ENCODE results near the gene RPS26.
A peak's percentile ranks its signal among the peaks of the same experiment; 100 is the strongest.

Gene RPS26

DNA sequence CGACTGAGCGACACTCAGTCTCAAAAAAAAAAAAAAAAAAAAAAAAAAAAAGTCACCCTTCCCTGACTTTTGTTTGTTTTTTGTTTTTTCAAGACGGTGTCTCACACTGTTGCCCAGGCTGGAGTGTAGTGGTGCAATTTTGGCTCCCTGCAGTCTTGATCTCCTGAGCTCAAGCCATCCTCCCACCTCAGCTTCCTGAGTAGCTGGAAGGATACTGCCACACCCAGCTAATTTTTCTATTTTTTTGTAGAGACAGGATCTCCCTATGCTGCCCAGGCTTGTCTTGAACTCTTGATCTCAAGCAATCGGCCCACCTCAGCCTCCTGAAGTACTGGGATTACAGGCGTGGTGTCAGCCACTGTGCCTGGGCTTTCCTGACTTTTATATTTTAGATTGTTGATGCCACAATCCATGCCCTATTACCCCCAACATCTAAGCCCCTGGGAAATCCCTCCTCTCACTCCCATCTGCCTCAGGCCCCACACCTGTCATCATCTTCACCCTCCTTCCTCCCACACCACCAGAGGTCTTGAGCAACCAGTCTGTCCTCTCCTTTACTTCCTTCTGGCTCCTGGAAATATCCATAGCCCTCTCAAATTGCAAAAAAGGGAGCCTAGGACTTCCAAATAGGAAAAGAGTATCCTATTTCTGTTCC, 13.1 kb upstream of the RPS26 start:
- Histone ChIP-seq H3K27me3 (ENCODE audit: insufficient read depth, low read length, poor library complexity, severe bottlenecking) (no peaks in the 10 kb centered on the region), H3K4me1 (ENCODE audit: insufficient read depth, low read length, poor library complexity, severe bottlenecking) (no peaks in the 10 kb centered on the region), H2AFZ (ENCODE audit: low read length) (no peak overlapping the region), H3F3A (ENCODE audit: low read depth) (no peaks in the 10 kb centered on the region), H3K36me3 (ENCODE audit: insufficient read depth, low read length) (peaks cover 4% of the 10 kb centered on the region; the same call in 1 of the 2 replicates), H3K4me2 (ENCODE audit: low read depth, low read length, poor library complexity, severe bottlenecking) (no peak overlapping the region), H3K9me3 (ENCODE audit: insufficient read depth, low read depth, low read length) (no peaks in the 10 kb centered on the region), H3K4me3 (ENCODE audit: low read length, poor library complexity, severe bottlenecking) (no peak overlapping the region), H3K9me2 (replicated peaks; ENCODE audit: low read depth, low read length) (no peaks in the 10 kb centered on the region), H3K79me2 (ENCODE audit: insufficient read depth, low read length) (no peaks in the 10 kb centered on the region), H3K9ac (ENCODE audit: low read depth, low read length, poor library complexity, severe bottlenecking) (no peak overlapping the region), H4K20me1 (ENCODE audit: insufficient read depth, low read length, poor library complexity, severe bottlenecking) (no peaks in the 10 kb centered on the region)
- no peak for TF ChIP-seq EZH2phosphoT487 (IDR thresholded peaks at IDR 0.05; ENCODE audit: borderline replicate concordance)
- no peak for TF ChIP-seq CTCF (conservative IDR thresholded peaks at IDR 0.05; ENCODE audit: low read length)

GRCh38 chr12:56029166-56029519, 12.6 kb upstream of the RPS26 start:
- Histone ChIP-seq H3K4me3 (ENCODE audit: low read length, poor library complexity, severe bottlenecking) (no peak overlapping the region), H3K79me2 (ENCODE audit: insufficient read depth, low read length) (no peaks in the 10 kb centered on the region), H3K27me3 (ENCODE audit: insufficient read depth, low read length, poor library complexity, severe bottlenecking) (no peaks in the 10 kb centered on the region), H3K4me1 (ENCODE audit: insufficient read depth, low read length, poor library complexity, severe bottlenecking) (no peaks in the 10 kb centered on the region), H3K9me2 (replicated peaks; ENCODE audit: low read depth, low read length) (no peaks in the 10 kb centered on the region), H3K36me3 (ENCODE audit: insufficient read depth, low read length) (peaks cover 4% of the 10 kb centered on the region; the same call in 1 of the 2 replicates), H3K9ac (ENCODE audit: low read depth, low read length, poor library complexity, severe bottlenecking) (no peak overlapping the region), H2AFZ (ENCODE audit: low read length) (no peak overlapping the region), H4K20me1 (ENCODE audit: insufficient read depth, low read length, poor library complexity, severe bottlenecking) (no peaks in the 10 kb centered on the region), H3K4me2 (ENCODE audit: low read depth, low read length, poor library complexity, severe bottlenecking) (no peak overlapping the region), H3F3A (ENCODE audit: low read depth) (no peaks in the 10 kb centered on the region), H3K9me3 (ENCODE audit: insufficient read depth, low read depth, low read length) (no peaks in the 10 kb centered on the region)
- no peak for TF ChIP-seq CTCF (conservative IDR thresholded peaks at IDR 0.05; ENCODE audit: low read length)
- TF ChIP-seq EZH2phosphoT487 (IDR thresholded peaks at IDR 0.05; ENCODE audit: borderline replicate concordance) = no peak

GRCh38 chr12:56029666-56030293, 11.9 kb upstream of the RPS26 start:
- no peak overlapping the region for H2AFZ ChIP-seq (ENCODE audit: low read length)
- peak; percentile 81 for TF ChIP-seq CTCF (conservative IDR thresholded peaks at IDR 0.05; ENCODE audit: low read length)
- no peak for TF ChIP-seq EZH2phosphoT487 (IDR thresholded peaks at IDR 0.05; ENCODE audit: borderline replicate concordance)

More at GRCh38 chr12:56029666-56030293, 11.9 kb upstream of the RPS26 start:
- Histone ChIP-seq H4K20me1 (ENCODE audit: insufficient read depth, low read length, poor library complexity, severe bottlenecking) (no peaks in the 10 kb centered on the region), H3K9me2 (replicated peaks; ENCODE audit: low read depth, low read length) (no peaks in the 10 kb centered on the region), H3K27me3 (ENCODE audit: insufficient read depth, low read length, poor library complexity, severe bottlenecking) (no peaks in the 10 kb centered on the region), H3F3A (ENCODE audit: low read depth) (no peaks in the 10 kb centered on the region), H3K4me1 (ENCODE audit: insufficient read depth, low read length, poor library complexity, severe bottlenecking) (no peaks in the 10 kb centered on the region), H3K9me3 (ENCODE audit: insufficient read depth, low read depth, low read length) (no peaks in the 10 kb centered on the region), H3K4me2 (ENCODE audit: low read depth, low read length, poor library complexity, severe bottlenecking) (no peak overlapping the region), H3K79me2 (ENCODE audit: insufficient read depth, low read length) (no peaks in the 10 kb centered on the region), H3K4me3 (ENCODE audit: low read length, poor library complexity, severe bottlenecking) (no peak overlapping the region), H3K36me3 (ENCODE audit: insufficient read depth, low read length) (peaks cover 4% of the 10 kb centered on the region; the same call in 1 of the 2 replicates), H3K9ac (ENCODE audit: low read depth, low read length, poor library complexity, severe bottlenecking) (no peak overlapping the region)
